DND-41 (cell line): ENCODE results near the gene ZSCAN12.

ENCODE experiments used
- ATAC-seq: fragments of 200-7000 bp; cut with Tn5 transposase; 3 replicates; pipeline ENCODE4 v1.9.1; 2021; ENCODE audit warnings: low read depth; ENCODE audit not compliant: insufficient read depth
- DNase-seq: peaks from one replicate; pipeline ENCODE4 v3.0.0-alpha.2; 2020
- H2AFZ ChIP-seq: 2 replicates; pipeline ENCODE4 v1.6.0; 2012; ENCODE audit warnings: low read depth, low read length
- H3K27ac ChIP-seq: 2 replicates; pipeline ENCODE4 v1.5.1; 2012; ENCODE audit warnings: low read length, inconsistent platforms
- H3K27me3 ChIP-seq: fragments of 200-600 bp; sonication (generic); 2 replicates; pipeline ENCODE4 v1.6.0; 2012; ENCODE audit warnings: low read length, mild to moderate bottlenecking, inconsistent platforms; ENCODE audit not compliant: insufficient read depth, poor library complexity
- H3K36me3 ChIP-seq: 2 replicates; pipeline ENCODE4 v1.5.1; 2012; ENCODE audit warnings: low read length, inconsistent platforms; ENCODE audit not compliant: insufficient read depth
- H3K4me1 ChIP-seq: 2 replicates; pipeline ENCODE4 v1.5.1; 2012; ENCODE audit warnings: mild to moderate bottlenecking, low read length; ENCODE audit not compliant: insufficient read depth
- H3K4me2 ChIP-seq: 2 replicates; pipeline ENCODE4 v1.6.0; 2012; ENCODE audit warnings: mild to moderate bottlenecking, moderate library complexity, low read length, inconsistent platforms; ENCODE audit not compliant: insufficient read depth
- H3K4me3 ChIP-seq, 2 experiments: fragments of 200-600 bp in 1 of 2; shearing (Covaris generic) in 1 of 2; 2 replicates each; pipeline ENCODE4 v1.5.1; 2012 to 2016; ENCODE audit warnings: inconsistent platforms in 2 of 2, low read length in 2 of 2, mild to moderate bottlenecking in 2 of 2, low read depth in 1 of 2, moderate library complexity in 1 of 2
- H3K79me2 ChIP-seq: 2 replicates; pipeline ENCODE4 v1.6.0; 2012; ENCODE audit warnings: low read length, inconsistent platforms; ENCODE audit not compliant: insufficient read depth
- H3K9ac ChIP-seq: 2 replicates; pipeline ENCODE4 v1.6.0; 2012; ENCODE audit warnings: low read depth, mild to moderate bottlenecking, inconsistent platforms, low read length, moderate library complexity
- H3K9me3 ChIP-seq: 2 replicates; pipeline ENCODE4 v1.5.1; 2012; ENCODE audit warnings: low read length, moderate library complexity, mild to moderate bottlenecking, inconsistent platforms; ENCODE audit not compliant: insufficient read depth, severe bottlenecking
- H4K20me1 ChIP-seq: 2 replicates; pipeline ENCODE4 v1.6.0; 2012; ENCODE audit warnings: low read length; ENCODE audit not compliant: insufficient read depth
- EZH2 ChIP-seq: IDR thresholded peaks from 3 replicates; pipeline ENCODE4 v1.6.1; 2012; ENCODE audit warnings: borderline replicate concordance, low read depth, mild to moderate bottlenecking, moderate library complexity, low read length, inconsistent platforms; ENCODE audit not compliant: severe bottlenecking
- TF ChIP-seq, protein P1 (sequence below): IDR thresholded peaks from 2 replicates; pipeline ENCODE4 v1.5.1; 2012; ENCODE audit warnings: borderline replicate concordance, low read length, moderate library complexity, mild to moderate bottlenecking; ENCODE audit not compliant: poor library complexity, severe bottlenecking; ENCODE audit errors: extremely low read depth

Gene ZSCAN12

DNA sequence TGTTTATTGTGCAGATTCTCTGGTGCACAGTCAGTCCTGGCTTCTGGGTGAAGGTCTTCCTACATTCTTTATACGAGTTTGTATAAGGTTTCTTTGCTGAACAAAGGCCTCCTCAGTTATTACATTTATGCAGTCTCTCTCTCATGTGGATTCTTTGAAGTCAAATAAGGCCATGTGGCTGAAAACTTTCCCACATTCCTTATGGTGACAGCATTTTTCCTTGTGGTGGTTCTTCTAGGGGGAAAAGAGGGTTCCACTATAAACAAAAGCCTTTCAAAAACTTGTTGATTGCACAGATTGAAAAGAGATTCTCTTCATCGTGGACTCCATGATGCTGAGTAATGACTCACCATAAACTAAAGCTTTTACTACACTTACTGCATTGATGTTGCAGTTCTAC lies 19.2 kb downstream of the ZSCAN12 start:
- H4K20me1 ChIP-seq = no peaks in the 10 kb centered on the region; the same call in 1 of the 2 replicates
- H3K4me2 ChIP-seq = no peak overlapping the region
- no peak overlapping the region for H2AFZ ChIP-seq
- DNase-seq (no peak), ATAC-seq (no peak)
- no peak for TF ChIP-seq EZH2
- TF ChIP-seq, protein P1, sequence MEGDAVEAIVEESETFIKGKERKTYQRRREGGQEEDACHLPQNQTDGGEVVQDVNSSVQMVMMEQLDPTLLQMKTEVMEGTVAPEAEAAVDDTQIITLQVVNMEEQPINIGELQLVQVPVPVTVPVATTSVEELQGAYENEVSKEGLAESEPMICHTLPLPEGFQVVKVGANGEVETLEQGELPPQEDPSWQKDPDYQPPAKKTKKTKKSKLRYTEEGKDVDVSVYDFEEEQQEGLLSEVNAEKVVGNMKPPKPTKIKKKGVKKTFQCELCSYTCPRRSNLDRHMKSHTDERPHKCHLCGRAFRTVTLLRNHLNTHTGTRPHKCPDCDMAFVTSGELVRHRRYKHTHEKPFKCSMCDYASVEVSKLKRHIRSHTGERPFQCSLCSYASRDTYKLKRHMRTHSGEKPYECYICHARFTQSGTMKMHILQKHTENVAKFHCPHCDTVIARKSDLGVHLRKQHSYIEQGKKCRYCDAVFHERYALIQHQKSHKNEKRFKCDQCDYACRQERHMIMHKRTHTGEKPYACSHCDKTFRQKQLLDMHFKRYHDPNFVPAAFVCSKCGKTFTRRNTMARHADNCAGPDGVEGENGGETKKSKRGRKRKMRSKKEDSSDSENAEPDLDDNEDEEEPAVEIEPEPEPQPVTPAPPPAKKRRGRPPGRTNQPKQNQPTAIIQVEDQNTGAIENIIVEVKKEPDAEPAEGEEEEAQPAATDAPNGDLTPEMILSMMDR = no peak
- no peak overlapping the region for H3K4me3 ChIP-seq
- H3K27me3 ChIP-seq = no peaks in the 10 kb centered on the region
- H3K9me3 ChIP-seq = peaks cover 5% of the 10 kb centered on the region
- 0 out of 2 replicates have a peak, but pooled peaks cover 2% of the 10 kb centered on the region for H3K79me2 ChIP-seq
- H3K4me1 ChIP-seq = no peaks in the 10 kb centered on the region
- no peak overlapping the region for H3K27ac ChIP-seq
- H3K9ac ChIP-seq = no peak overlapping the region
- H3K36me3 ChIP-seq = peaks cover 88% of the 10 kb centered on the region

DNA sequence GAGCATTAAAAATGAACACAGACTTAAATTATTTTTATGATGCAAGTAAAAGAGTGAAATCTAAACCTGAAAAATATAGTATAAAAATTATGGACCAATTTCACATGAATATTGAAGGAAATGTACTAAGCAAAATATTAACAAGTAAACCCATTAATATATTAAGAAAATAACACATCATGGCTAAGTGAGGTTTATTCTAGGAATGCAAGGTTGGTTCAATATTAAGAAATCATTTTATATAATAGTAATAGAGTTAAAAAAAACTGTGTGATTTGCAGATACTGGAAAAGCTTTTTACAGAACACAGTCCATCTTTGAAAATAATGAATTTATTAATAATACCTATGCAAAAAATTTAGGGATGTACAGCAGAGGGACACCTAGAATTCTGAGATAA lies 20.9 kb downstream of the ZSCAN12 start:
- H2AFZ ChIP-seq = no peak overlapping the region
- H4K20me1 ChIP-seq = no peaks in the 10 kb centered on the region
- H3K9me3 ChIP-seq = peaks cover 5% of the 10 kb centered on the region
- no peak overlapping the region for H3K27ac ChIP-seq
- DNase-seq (no peak), ATAC-seq (no peak)
- no peak for TF ChIP-seq EZH2
- TF ChIP-seq, protein P1 = no peak
- peaks cover 72% of the 10 kb centered on the region for H3K36me3 ChIP-seq
- H3K79me2 ChIP-seq = no peaks in the 10 kb centered on the region
- no peaks in the 10 kb centered on the region for H3K27me3 ChIP-seq
- no peak overlapping the region for H3K4me2 ChIP-seq
- H3K4me1 ChIP-seq = no peaks in the 10 kb centered on the region
- no peak overlapping the region for H3K9ac ChIP-seq
- H3K4me3 ChIP-seq = no peak overlapping the region

DNA sequence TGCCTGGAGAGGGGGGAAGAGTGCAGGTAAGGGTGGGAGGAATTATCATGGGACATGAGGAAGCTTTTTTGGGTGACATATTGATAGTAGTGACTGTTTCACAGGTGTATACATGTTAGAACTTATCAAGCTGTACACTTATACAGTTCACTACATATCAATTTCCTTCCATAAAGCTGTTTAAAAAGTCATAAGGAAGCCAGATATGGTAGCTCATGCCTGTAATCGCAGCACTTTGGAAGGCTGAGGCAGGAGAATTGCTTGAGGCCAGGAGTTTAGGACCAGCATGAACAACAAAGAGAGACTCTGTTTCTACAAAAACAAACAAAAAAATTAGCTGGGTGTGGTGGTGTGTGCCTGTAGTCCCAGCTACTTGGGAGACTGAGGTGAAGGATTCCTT lies 21.7 kb downstream of the ZSCAN12 start:
- Histone ChIP-seq H3K79me2 (no peaks in the 10 kb centered on the region), H3K36me3 (peaks cover 64% of the 10 kb centered on the region), H2AFZ (no peak overlapping the region), H4K20me1 (no peaks in the 10 kb centered on the region), H3K27me3 (no peaks in the 10 kb centered on the region), H3K4me1 (no peaks in the 10 kb centered on the region), H3K9me3 (peaks cover 5% of the 10 kb centered on the region), H3K4me2 (no peak overlapping the region), H3K27ac (no peak overlapping the region), H3K9ac (no peak overlapping the region), H3K4me3 (no peak overlapping the region)
- TF ChIP-seq, protein P1 = no peak
- TF ChIP-seq EZH2 = no peak
- DNase-seq (no peak), ATAC-seq (no peak)

DNA sequence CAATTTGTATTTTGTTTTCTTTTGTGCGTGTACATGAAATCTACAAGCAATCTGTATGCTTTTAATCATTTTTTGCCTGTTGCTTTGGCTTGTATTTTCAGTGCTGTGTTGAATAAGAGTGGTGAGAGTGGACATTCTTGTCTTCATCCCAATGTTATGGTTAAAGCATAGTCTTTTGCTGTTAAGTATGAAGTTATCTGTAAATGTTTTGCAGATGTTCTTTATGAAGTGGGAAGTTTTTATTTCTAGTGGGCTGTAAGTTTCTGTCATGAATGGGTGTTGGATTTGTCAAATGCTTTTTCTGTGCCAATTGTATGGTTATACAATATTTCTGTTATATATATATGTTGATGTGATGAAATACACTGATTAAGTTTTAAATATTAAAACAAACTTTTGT lies 25.6 kb downstream of the ZSCAN12 start:
- ATAC-seq (no peak), DNase-seq (no peak)
- Histone ChIP-seq H3K4me3 (no peak overlapping the region), H3K9ac (no peak overlapping the region), H3K79me2 (no peaks in the 10 kb centered on the region), H3K27ac (no peak overlapping the region), H3K9me3 (no peaks in the 10 kb centered on the region), H3K27me3 (no peaks in the 10 kb centered on the region), H3K36me3 (peaks cover 25% of the 10 kb centered on the region), H2AFZ (no peak overlapping the region), H4K20me1 (no peaks in the 10 kb centered on the region), H3K4me2 (no peak overlapping the region), H3K4me1 (no peaks in the 10 kb centered on the region)
- TF ChIP-seq, protein P1 = no peak
- TF ChIP-seq EZH2 = no peak
